Lung (tissue), 12 donors: ENCODE results near the gene SSR4. TPM values are rescaled to one million over a fixed set of nuclear protein-coding genes. Genes with fewer than 3 reads are reported as not detected.
A peak's percentile ranks its signal among the peaks of the same experiment; 100 is the strongest.

Experiments
- ATAC-seq: fragments of 200-7000 bp; cut with Tn5 transposase; one replicate; pipeline ENCODE4 v1.9.1; 2020; ENCODE audit warnings: moderate number of reproducible peaks; ENCODE audit not compliant: insufficient read depth, low FRiP score
- DNase-seq, 3 donors: peaks; one replicate each; pipeline ENCODE4 v3.0.0-alpha.2; 2013 to 2017
- H3K27ac ChIP-seq, 2 donors: one replicate each; pipeline ENCODE4 v1.5.1; 2013; ENCODE audit warnings: mild to moderate bottlenecking in 2 of 2, moderate library complexity in 2 of 2, control low read depth in 1 of 2, inconsistent platforms in 1 of 2, low read depth in 1 of 2, low read length in 1 of 2
- H3K27me3 ChIP-seq, 3 donors: one replicate each; pipeline ENCODE4 v1.5.1; 2013; ENCODE audit warnings: low read length in 2 of 3; ENCODE audit not compliant: control insufficient read depth in 3 of 3, insufficient read depth in 3 of 3
- H3K36me3 ChIP-seq, 4 donors: one replicate each; pipeline ENCODE4 v1.5.1; 2013; ENCODE audit warnings: low read length in 4 of 4, mild to moderate bottlenecking in 1 of 4, moderate library complexity in 1 of 4; ENCODE audit not compliant: control insufficient read depth in 4 of 4, insufficient read depth in 4 of 4
- H3K4me1 ChIP-seq, 5 donors: one replicate each; pipeline ENCODE4 v1.5.1; 2013; ENCODE audit warnings: low read length in 5 of 5, mild to moderate bottlenecking in 2 of 5, moderate library complexity in 1 of 5; ENCODE audit not compliant: control insufficient read depth in 5 of 5, insufficient read depth in 5 of 5
- H3K4me3 ChIP-seq: one replicate; pipeline ENCODE4 v1.5.1; 2013; ENCODE audit warnings: mild to moderate bottlenecking, control low read depth, moderate library complexity
- H3K9ac ChIP-seq, 2 donors: one replicate each; pipeline ENCODE4 v1.5.1; 2013; ENCODE audit warnings: low read length in 2 of 2, control low read depth in 1 of 2; ENCODE audit not compliant: insufficient read depth in 1 of 2
- H3K9me3 ChIP-seq, 4 donors: one replicate each; pipeline ENCODE4 v1.5.1; 2013; ENCODE audit warnings: low read length in 3 of 4, mild to moderate bottlenecking in 1 of 4, moderate library complexity in 1 of 4; ENCODE audit not compliant: control insufficient read depth in 4 of 4, insufficient read depth in 3 of 4
- WGBS, 2 donors: extraction: QIAGEN DNeasy Blood & Tissue Kit; methylation state at CpG; one replicate each; pipeline ENCODE4 v1.1.7; 2013; 5-methylcytosine and 5-hydroxymethylcytosine counted together
- polyA plus RNA-seq, 2 donors: library from polyadenylated mRNA; stranded (reverse); fragments of 200-250 nt; gene quantifications; one replicate each; pipeline ENCODE4 v1.2.1, GENCODE V29; 2013
- total RNA-seq, 2 donors: library from RNA; depleted of rRNA in 1 of 2; stranded (reverse); fragments of >200 nt in 1 of 2; gene quantifications; one replicate each; pipeline ENCODE4 v1.2.1, GENCODE V29; 2014 to 2021
- TF ChIP-seq, protein P1 (sequence below): IDR thresholded peaks from 2 replicates; pipeline ENCODE4 v1.5.1; 2012; ENCODE audit warnings: mild to moderate bottlenecking; ENCODE audit errors: control extremely low read depth, extremely low read depth
- donor health status: control.
- donor health status: control.
- donor health status: Bipolar disorder and iron deficiency.
- donor health status: healthy.
- donor health status: DM: yes; HTN: yes; CAD: no.

The SSR4 gene
- total and polyA plus RNA-seq, 4 donors: 84.2 to 1,008 (median 567) TPM

DNA sequence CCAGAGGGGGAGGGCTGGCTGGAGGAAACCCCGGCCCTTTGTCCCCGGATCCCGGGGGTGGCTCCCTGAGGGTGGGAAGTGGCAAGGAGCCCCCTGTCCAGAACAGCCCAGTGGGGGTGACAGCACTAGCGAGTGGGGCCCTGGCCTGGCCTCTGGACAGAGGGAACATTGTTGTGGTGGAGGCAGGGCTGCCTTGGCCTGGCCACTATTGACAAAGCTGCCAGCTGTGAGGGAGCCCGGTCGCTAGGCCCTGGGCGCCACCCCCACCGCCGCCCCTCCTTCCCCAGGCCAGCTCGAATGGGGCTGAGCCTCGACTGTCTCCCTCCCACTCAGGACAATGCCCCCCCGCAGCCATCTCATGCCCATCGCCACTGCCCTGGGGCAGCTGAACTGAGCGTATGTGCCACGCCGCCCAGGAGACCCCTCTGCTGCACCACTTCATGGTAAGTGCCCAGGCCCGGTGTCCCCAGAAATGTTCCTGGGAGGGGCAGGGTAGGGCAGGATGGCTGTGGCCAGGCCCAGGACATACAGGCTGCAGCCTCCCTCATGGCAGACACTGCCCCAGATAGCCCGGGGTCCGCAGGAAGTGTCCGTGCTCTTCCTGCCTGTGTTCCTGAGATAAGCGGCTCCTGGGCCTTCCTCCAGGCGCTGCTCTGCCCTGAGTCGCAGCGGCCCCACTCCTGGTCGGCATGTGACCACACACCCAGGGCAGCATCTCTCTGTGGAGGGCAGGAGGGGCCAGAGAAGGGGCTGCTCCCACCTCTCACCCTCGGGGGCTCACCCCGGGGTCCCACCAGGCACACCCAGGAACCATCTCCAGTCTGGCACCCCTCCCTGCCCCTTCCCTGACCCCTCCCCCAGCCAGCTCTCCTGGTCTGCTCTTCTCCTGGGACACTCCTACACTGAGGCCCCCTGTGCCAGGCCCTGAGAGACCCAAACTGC is 29.1 kb upstream of the SSR4 start:
- Histone ChIP-seq H3K36me3 (no peaks in the 10 kb centered on the region), H3K4me1 (peaks cover 0 to 16% (median 10%) of the 10 kb centered on the region in 5 donors), H3K4me3 (no peak overlapping the region), H3K9ac (no peak overlapping the region), H3K27ac (peak overlapping the region in 1 of 2 donors; percentile 63), H3K27me3 (no peaks in the 10 kb centered on the region), H3K9me3 (peaks cover 0 to 5% (median 0%) of the 10 kb centered on the region in 4 donors)
- WGBS, 2 donors: 66 to 84% methylated on average over 13 to 27 of the region's 27 CpGs
- ATAC-seq: no peak
- TF ChIP-seq, protein P1, sequence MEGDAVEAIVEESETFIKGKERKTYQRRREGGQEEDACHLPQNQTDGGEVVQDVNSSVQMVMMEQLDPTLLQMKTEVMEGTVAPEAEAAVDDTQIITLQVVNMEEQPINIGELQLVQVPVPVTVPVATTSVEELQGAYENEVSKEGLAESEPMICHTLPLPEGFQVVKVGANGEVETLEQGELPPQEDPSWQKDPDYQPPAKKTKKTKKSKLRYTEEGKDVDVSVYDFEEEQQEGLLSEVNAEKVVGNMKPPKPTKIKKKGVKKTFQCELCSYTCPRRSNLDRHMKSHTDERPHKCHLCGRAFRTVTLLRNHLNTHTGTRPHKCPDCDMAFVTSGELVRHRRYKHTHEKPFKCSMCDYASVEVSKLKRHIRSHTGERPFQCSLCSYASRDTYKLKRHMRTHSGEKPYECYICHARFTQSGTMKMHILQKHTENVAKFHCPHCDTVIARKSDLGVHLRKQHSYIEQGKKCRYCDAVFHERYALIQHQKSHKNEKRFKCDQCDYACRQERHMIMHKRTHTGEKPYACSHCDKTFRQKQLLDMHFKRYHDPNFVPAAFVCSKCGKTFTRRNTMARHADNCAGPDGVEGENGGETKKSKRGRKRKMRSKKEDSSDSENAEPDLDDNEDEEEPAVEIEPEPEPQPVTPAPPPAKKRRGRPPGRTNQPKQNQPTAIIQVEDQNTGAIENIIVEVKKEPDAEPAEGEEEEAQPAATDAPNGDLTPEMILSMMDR: no peak
- DNase-seq: peak in 1 of 3 donors; percentile 12

- no peaks in the 10 kb centered on the region for H3K27me3 ChIP-seq
- WGBS, 2 donors: 10 to 50% methylated on average over 11 to 21 of the region's 21 CpGs
- no peak for ATAC-seq
- TF ChIP-seq, protein P1: no peak
- no peaks in the 10 kb centered on the region for H3K36me3 ChIP-seq
- peak; percentile 45 to 60 (median 57) for DNase-seq
- H3K4me3 ChIP-seq: no peak overlapping the region
- peaks cover 0 to 16% (median 10%) of the 10 kb centered on the region in 5 donors for H3K4me1 ChIP-seq
- H3K9me3 ChIP-seq: peaks cover 0 to 5% (median 0%) of the 10 kb centered on the region in 4 donors
- H3K27ac ChIP-seq: peak overlapping the region in 1 of 2 donors; percentile 63
- no peak overlapping the region for H3K9ac ChIP-seq
Observed at GRCh38 chrX:153766098-153766817, 28.2 kb upstream of the SSR4 start.

DNA sequence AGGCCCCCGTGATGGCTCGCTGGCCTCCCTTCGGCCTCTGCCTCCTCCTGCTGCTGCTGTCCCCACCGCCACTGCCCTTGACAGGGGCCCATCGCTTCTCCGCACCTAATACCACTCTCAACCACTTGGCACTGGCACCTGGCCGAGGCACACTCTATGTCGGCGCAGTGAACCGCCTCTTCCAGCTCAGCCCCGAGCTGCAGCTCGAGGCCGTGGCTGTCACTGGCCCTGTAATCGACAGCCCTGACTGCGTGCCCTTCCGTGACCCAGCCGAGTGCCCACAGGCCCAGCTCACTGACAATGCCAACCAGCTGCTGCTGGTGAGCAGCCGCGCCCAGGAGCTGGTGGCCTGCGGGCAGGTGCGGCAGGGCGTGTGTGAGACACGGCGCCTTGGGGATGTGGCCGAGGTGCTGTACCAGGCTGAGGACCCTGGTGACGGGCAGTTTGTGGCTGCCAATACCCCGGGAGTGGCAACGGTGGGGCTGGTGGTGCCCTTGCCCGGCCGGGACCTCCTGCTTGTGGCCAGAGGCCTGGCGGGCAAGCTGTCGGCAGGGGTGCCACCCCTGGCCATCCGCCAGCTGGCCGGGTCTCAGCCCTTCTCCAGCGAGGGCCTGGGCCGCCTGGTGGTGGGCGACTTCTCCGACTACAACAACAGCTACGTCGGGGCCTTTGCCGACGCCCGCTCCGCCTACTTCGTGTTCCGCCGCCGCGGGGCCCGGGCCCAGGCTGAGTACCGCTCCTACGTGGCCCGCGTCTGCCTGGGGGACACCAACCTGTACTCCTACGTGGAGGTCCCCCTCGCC is 27.4 kb upstream of the SSR4 start:
- 85 to 89% methylated on average over 41 to 56 of the region's 56 CpGs for WGBS, 2 donors
- no peak overlapping the region for H3K4me3 ChIP-seq
- no peak overlapping the region for H3K9ac ChIP-seq
- peaks cover 0 to 2% (median 0%) of the 10 kb centered on the region in 4 donors for H3K9me3 ChIP-seq
- H3K27me3 ChIP-seq: no peaks in the 10 kb centered on the region
- H3K4me1 ChIP-seq: peaks cover 0 to 16% (median 10%) of the 10 kb centered on the region in 5 donors
- H3K27ac ChIP-seq: no peak overlapping the region
- DNase-seq: peak in 1 of 3 donors; percentile 9
- TF ChIP-seq, protein P1: no peak
- ATAC-seq: no peak
- no peaks in the 10 kb centered on the region for H3K36me3 ChIP-seq
